ENCODE results near the gene EGLN1. TPM values are rescaled to one million over a fixed set of nuclear protein-coding genes. Genes with fewer than 3 reads are reported as not detected.

The EGLN1 gene
- total RNA-seq, 1 donor from 2014 or later: 47.1 TPM

DNA sequence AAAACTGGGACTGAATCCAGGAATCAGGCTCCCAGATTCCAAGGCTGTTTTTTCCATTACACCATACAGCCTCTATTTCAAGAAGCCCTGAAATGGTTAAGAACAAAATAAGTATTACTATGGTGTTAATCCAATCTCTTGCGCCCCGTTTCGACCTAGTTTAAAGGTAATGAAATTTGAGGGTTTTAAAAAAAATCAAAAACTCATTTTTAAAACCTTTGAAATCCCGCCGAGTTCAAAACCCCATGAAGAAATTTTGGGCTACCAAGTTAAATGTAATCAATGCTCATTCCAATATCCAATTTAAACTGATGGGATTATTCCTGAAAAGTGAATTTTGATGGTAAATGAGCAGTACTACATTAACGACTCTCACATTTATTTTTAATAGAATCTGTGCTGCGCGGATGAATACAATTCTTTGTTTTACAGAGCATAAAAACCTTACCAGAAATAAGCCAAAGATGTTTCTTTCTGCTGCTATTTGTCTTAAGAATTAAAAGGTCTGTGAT is 767 bp upstream of the EGLN1 start:
- DNase-seq (ENCODE audit: extremely low read depth, low read depth, low spot score): no peak

DNA sequence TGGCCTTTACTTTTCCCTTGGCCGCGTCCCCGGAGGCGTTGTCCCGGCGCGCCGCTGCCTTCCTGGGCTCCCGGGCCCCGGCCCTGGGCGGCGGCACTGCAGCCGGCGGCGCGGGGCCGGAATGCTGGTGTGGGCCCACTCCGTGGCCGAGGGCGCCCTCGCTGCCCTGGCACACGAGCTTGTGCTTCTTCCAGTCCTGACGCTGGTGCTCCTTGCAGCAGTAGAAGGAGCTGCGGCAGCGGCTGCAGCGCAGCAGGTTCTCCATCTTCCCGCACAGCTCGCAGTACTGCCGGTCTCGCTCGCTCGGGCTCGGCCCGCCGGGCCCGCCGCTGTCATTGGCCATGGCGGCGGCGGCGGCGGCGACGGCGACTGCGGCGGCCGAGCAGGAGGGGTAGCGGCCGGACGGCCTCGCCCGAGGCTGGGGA is 529 bp downstream of the EGLN1 start:
- no peak for DNase-seq (ENCODE audit: extremely low read depth, low read depth, low spot score)

DNA sequence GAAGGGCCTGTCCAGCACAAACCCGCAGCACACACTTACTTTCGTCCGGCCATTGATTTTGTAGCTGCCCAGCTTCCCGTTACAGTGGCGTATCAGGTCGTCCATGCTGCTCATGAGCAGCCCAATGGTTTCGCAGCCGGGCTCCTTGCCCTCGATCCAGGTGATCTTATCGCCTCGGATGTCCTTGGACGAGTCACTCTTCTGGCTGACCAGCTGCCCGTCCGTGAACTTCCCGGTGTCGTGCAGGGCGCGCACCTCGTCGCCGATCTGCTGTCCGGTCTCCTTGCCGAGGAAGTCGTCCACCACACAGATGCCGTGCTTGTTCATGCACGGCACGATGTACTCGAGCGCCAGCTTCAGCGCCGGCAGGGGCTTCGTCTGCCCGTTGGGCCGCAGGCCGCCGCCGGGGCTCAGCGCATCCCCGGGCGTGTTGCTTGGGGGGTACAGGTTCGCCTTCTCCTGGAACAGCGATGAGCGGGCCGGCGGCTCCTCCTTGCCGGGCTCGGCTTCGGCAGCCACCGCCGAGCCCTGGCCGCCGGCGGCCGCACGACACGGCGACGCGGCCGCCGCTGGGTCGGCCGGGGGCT is 1.0 kb downstream of the EGLN1 start:
- DNase-seq (ENCODE audit: extremely low read depth, low read depth, low spot score): no peak

DNA sequence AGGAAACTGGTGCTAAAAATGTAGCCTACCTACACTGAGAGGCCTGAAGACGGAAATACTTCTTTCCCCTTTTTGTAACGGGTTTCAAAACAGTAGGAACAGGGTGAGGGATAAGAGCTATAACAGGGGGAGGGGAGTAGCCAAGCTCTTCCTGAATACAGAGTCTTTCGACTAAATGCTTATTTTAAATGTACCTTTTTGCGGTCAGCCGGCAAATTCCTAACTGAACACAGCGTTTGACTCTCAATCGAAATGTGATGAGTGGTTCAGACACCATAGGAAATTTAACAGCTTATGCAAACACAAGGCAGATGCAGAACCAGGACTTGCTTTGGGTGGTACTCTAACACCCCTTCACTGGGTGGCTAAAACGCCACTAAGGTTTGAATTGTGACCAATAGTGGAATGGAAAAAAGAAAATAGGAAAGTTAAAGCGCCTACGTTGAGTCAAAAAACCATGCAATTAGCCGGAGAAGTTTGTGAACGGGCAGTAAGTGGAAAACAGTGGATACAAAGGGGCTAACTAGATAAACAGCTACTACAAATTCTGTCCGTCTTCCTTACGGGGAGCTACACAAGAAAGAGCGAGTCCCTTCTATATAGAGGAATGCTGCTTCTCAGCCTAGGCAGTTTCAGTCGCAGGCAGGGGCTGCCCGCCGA is 1.7 kb downstream of the EGLN1 start:
- no peak for DNase-seq (ENCODE audit: extremely low read depth, low read depth, low spot score)

DNA sequence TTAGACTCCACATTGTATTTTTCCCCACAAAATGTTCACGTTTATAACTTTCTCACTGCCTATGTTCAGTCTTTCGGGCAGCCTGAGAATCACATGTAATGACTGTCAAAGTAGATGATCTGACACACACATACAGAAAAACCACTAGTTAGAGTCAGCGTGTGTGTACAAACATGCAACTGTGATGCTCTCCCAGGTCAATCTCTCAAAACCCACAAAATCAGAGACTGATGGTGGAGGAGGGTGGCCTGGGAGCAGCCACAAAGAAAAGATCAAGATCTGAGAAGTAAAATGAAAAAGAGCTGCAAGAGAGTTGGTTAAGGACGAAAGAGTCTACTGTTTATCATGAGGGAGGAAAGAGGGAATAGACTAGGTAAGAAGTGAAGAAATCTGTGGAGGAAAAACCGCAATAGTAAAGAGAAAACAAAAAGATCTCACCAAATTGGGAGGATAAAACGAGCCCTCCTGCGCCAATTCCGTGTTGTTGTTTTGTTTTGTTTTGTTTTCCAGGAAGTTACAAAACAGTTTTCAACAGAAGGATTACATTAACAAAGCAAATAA is 2.3 kb downstream of the EGLN1 start:
- DNase-seq (ENCODE audit: extremely low read depth, low read depth, low spot score): no peak

DNA sequence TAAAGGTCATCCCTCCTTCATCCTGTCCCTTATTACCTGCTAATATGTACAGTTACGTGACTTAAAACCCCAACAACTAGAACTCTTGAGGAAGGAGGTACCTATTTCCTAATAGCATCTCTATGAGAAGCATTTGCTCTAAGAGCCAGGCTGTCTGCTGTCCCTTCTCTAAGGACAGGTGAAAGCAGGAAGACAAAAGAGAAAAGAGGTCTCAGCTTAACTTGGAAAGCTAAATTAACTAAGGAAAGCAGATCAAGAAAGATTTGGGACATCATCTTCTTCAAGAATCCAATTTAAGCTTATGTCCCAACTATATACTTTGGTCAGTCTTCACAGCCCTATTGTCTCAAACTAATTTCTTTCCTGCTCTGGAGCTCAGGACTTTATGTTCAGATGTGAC is 2.9 kb downstream of the EGLN1 start:
- no peak for DNase-seq (ENCODE audit: extremely low read depth, low read depth, low spot score)

DNA sequence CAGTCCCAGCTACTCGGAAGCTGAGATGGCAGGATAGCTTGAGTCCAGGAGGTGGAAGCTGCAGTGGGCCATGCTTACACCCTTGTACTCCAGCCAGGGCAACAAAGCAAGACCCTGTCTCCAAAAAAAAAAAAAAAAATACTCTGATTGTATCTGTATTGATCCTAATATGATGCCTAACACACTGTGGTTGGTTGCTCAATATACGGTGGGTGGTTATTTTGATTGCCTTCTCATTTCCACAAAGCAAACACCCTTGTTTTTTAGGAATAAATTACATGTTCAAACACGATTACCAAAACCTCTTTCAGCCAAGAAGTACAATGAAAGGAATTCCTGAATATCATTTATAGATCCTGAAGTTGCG is 3.4 kb downstream of the EGLN1 start:
- DNase-seq (ENCODE audit: extremely low read depth, low read depth, low spot score): no peak

DNA sequence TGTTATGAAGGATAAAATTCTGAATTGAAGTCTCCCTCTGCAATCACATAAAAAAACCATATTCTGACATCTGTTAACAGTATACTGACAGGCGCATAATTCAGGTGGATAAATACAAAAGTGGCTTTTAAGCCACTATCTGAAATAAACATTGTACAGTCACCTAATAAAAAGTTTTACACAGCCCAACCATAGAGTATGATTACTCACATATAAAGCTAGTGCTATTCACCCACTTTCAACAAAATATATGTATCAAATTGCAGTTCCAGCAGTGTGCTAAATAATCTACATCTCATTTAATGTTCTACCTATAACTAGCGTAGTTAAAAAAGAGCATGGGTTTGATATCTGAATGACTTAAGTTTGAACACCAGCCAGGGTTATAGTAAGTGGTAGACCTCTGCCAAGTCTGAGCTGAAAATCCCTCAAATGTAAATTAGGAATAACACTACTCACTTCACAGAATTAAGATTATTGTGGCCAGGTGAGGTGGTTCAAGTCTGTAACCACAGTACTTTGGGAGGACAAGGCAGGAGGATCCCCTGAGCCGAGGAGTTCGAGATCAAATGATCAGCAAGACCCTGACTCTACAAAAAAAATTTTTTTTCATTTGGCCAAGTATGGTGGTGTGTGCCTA is 3.9 kb downstream of the EGLN1 start:
- DNase-seq (ENCODE audit: extremely low read depth, low read depth, low spot score): no peak

DNA sequence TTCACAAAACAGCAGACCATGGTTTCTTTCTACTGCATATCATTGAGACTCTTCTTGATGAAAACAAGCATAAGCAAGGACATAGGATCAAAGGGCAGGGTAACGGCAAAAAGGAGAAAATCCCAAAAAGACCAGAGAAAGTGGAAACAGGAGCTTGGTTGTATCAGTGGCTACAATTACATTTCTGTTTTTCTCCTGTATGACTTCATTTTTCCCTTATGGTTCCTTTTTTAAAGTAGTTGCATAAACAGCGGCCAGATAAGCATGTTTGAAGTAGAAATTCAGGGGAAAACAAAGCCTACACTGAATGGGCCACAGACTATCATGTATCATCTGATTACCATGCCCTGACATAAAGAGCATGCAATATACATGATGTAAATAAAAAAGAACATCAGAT is 4.6 kb downstream of the EGLN1 start:
- DNase-seq (ENCODE audit: extremely low read depth, low read depth, low spot score): no peak

DNA sequence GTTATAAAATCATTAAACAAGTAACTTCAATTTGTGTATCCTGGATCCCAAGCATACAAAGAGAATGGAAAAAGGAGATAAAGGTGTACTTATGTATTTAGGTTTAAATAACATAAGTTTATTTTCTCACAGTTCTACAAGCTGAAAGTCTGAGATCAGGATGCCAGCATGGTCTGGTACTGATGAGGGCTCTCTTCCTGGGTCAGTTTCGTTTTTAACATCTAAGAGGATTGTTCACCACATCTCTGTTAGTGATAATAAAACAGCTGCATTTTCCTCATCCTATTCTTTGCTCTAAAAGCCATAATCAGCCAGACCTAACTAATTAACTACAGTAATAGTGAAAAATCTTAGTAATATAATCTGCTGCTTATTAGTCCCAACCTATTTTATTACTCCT is 5.2 kb downstream of the EGLN1 start:
- DNase-seq (ENCODE audit: extremely low read depth, low read depth, low spot score): no peak

DNA sequence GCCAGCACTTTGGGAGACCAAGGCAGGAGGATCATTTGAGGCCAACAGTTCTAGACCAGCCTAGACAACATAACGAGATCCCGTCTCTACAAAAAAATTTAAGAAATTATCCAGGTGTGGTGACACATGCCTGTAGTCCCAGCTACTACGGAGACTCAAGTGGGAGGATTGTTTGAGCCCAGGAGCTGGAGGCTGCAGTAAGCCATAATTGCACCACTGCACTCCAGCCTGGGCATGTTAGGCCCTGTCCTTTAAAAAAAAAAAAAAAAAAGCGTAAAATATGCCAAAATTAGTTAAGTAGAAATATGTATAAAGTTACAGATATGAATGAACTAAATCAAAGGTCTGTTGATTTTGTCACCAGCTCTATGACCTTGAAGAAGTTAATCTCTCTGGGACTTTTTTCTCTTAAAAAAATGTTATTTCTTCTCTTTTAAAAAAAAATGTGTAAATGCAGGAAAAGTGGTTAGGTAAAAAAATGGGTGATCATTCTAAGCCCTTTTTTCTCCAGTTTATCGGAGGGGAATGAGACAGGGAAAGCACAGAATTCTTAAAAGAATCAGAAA is 7.0 kb downstream of the EGLN1 start:
- DNase-seq (ENCODE audit: extremely low read depth, low read depth, low spot score): no peak

DNA sequence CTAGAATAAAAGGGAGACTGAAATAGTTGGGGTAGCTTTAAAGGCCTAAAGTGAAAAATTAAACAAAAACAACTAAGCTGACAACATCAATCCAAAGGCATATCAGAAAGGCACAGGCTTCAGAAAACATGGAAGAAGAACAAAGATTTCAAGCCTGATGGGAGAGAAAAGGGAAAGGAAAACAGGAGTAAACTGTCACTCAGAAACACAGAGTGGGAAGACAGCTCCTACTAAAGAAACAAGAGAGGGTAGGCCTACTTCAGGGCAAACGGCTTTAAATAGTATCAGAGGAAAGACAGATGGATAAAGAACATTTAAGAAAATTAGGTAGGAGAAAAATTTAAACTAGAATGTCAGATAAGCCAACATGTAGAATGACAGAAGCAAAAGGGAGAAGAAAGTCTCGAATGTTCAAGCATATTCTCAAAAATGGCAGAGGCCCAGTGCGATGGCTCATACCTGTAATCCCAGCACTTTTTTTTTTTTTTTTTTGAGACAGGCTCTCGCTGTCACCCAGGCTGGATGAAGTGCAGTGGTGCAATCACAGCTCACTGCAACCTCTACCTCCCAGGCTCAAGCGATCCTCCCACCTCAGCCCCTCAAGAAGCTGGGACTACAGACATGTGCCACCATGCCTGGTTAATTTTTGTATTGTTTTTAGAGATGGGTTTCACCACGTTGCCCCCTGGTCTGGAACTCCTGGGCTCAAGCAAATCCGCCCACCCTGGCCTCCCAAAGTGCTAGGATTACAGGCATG is 7.6 kb downstream of the EGLN1 start:
- DNase-seq (ENCODE audit: extremely low read depth, low read depth, low spot score): no peak

DNA sequence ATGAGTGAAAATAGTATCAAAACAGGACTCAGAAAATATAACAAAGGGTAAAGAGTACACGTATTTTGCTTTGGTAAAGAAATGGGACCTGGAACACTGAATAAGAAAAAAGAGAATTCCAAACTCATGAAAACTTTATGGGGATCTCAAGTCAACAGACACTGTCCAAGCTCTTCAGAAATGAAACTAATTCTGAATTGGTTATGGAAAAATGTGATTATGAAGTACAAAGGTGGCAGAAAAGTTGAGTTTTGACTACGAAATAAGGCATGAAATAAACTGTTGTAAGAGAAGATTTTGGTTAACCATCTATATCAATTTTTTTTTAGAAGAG is 8.4 kb downstream of the EGLN1 start:
- DNase-seq (ENCODE audit: extremely low read depth, low read depth, low spot score): no peak

DNA sequence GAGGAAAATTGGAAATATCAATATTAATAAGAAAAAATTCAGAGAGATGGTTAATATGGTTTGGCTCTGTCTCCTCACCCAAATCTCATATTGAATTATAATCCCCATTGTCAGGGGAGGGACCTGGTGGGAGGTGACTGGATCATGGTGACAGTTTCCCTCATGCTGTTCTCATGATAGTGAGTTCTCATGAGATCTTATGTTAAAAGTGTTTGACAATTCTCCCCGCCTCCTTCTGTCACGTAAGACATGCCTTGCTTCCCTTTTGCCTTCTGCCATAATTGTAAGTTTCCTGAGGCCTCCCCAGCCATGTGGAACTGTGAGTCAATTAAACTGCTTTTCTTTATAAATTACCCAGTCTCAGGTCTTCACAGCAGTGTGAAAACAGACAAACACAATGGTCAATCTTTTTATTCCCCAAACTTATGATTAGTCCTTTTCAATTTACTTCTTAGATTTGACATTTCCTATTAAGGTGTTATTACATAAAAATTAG is 11.0 kb downstream of the EGLN1 start:
- DNase-seq (ENCODE audit: extremely low read depth, low read depth, low spot score): no peak

DNA sequence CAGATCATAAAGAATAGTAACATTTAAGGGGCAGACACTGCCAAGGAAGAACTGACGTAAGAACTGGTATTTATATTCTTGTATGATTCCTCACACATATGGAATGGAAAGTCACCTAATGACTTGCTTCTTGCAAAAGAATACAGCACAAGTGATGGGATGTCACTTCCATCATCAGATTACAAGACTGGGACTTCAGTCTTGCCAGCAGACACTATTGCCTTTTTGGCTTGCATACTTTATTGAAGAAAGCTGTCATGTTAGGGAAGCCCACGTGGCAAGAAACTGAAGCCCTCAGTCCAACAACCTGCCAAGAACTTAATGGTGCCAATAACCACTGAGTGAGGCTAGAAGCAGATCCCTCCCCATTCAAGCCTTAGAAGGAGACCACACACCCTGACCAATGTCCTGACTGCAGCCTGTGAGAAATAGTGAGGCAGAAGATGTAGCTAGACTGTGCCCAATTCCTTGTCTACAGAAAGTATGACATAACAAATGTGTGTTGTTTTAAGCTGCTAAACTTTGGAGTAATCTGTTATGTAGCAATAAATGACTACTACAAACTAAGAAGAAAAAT is 12.0 kb downstream of the EGLN1 start:
- DNase-seq (ENCODE audit: extremely low read depth, low read depth, low spot score): no peak

DNA sequence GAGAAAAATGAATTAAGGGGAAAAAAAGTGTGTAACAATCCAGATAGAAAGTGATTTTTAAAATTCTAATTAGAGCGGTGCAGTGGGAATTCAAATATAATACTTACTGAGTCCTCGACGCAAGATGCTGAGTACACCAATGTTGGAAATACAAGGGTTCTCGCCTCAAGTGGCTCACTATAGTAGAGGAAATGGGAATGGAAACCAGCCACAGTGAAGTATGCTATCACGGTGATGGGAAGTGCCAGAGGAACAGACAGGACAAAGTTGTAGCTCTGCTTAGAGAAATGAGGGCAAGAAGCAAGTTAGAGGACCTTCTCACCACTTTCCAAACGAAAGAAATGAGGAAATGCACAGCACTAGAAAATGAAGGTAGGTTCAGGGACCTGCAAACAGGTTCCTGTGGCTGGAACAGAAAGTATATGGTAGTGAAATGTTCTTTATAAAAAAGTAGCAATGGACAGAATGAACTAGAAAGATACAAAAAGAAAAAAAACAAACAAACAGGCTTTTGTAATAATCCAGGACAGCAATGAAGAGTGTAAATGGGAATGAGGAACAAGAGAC is 13.5 kb downstream of the EGLN1 start:
- no peak for DNase-seq (ENCODE audit: extremely low read depth, low read depth, low spot score)

DNA sequence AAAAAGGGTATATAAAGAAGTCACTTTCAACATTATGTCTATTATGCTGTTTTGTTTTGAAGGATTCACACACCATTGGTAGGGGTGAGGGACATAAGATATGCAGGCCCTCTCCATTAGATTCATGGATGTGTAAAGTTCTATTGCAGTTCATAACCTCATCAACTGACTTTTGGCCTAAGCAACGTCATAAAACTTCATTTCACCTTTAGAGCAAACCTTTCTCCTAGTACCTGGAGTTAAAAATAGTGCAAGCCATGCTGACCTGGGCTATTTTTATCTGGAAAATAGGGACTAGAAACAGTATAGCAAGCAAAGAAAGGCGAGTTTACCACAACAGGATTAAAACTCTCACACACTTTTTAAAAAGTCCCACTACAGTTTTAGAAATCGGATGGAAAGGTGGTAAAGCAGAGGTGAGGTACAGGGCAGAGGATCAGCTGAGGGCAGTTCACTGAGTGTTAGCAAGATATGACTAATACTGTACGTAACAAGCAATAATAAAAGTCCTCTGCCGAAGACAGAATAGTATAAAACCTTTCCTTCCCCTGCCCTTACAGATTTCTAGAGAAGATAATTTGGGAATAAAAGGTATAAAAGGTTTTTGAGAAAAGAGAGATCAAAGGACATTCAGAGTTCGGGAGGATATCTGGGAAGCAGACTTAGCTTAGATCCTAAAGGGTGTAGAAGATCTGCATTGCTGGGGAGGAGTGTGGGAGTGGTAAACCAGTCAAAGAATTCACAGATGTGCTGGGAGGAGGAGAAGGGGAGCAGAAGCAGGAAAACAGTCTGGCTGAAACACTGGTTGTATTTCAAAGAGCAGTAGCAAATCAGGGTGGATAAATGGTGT is 14.3 kb downstream of the EGLN1 start:
- no peak for DNase-seq (ENCODE audit: extremely low read depth, low read depth, low spot score)

DNA sequence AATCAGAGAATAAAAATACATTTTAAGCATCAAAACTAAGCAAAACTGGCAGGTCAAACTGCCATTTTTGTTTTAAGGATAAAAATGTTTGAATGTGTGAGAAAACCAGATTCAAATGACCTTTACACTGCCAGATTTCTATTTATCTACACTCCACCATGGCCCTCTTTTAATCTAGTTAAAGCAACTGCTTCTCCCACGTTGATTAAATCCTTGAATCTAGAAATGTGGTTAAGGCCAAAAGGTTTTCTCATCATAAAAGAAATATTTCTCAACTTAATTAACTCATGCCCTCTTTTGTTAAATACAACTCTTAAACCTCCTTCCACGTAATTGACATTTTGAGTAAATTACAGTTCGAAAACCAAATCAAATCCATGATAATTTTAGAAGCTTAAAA is 15.0 kb downstream of the EGLN1 start:
- no peak for DNase-seq (ENCODE audit: extremely low read depth, low read depth, low spot score)

DNA sequence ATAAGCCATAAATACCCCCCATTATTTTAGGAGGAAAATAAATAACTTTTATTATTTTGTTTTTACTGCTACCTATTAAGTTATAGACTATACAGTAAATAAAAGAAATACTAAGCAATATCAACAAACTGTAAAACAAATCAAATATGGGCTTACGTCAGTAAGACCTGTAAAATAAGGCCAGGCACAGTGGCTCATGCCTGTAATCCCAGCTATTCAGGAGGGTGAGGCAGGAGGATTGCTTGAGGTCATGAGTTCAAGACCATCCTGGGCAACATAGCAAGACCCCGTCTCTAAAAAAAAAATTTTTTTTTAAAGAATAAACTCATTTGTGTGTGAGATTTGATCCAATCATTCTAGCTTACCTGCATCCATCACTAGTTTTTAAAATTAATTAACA is 17.8 kb downstream of the EGLN1 start:
- DNase-seq (ENCODE audit: extremely low read depth, low read depth, low spot score): no peak
